Ectodermal cell (in vitro differentiated cells): ENCODE results near the gene SLC9B2.

Source experiments
- H3K27ac ChIP-seq: 2 replicates; pipeline ENCODE4 v1.7.0; 2013; ENCODE audit warnings: mild to moderate bottlenecking, low read depth, low read length; ENCODE audit not compliant: insufficient read depth, poor library complexity, severe bottlenecking
- H3K27me3 ChIP-seq: 2 replicates; pipeline ENCODE4 v1.7.0; 2013; ENCODE audit warnings: mild to moderate bottlenecking, low read length; ENCODE audit not compliant: insufficient read depth, control insufficient read depth, poor library complexity, severe bottlenecking
- H3K36me3 ChIP-seq: one replicate; pipeline ENCODE4 v1.7.0; 2013; ENCODE audit warnings: low read length; ENCODE audit not compliant: control insufficient read depth, insufficient read depth
- H3K4me1 ChIP-seq: one replicate; pipeline ENCODE4 v1.7.0; 2013; ENCODE audit warnings: low read length; ENCODE audit not compliant: control insufficient read depth, insufficient read depth
- H3K4me3 ChIP-seq: 2 replicates; pipeline ENCODE4 v1.7.0; 2013; ENCODE audit warnings: low read depth, low read length, control low read depth; ENCODE audit not compliant: insufficient read depth
- H3K9me3 ChIP-seq: 2 replicates; pipeline ENCODE4 v1.7.0; 2013; ENCODE audit warnings: mild to moderate bottlenecking, low read length, moderate library complexity; ENCODE audit not compliant: control insufficient read depth
- WGBS, 2 experiments: methylation state at CpG; one replicate each; pipeline ENCODE4 v1.1.7; 2013; ENCODE audit warnings: missing lambda C conversion rate in 2 of 2; 5-methylcytosine and 5-hydroxymethylcytosine counted together

Gene SLC9B2

DNA sequence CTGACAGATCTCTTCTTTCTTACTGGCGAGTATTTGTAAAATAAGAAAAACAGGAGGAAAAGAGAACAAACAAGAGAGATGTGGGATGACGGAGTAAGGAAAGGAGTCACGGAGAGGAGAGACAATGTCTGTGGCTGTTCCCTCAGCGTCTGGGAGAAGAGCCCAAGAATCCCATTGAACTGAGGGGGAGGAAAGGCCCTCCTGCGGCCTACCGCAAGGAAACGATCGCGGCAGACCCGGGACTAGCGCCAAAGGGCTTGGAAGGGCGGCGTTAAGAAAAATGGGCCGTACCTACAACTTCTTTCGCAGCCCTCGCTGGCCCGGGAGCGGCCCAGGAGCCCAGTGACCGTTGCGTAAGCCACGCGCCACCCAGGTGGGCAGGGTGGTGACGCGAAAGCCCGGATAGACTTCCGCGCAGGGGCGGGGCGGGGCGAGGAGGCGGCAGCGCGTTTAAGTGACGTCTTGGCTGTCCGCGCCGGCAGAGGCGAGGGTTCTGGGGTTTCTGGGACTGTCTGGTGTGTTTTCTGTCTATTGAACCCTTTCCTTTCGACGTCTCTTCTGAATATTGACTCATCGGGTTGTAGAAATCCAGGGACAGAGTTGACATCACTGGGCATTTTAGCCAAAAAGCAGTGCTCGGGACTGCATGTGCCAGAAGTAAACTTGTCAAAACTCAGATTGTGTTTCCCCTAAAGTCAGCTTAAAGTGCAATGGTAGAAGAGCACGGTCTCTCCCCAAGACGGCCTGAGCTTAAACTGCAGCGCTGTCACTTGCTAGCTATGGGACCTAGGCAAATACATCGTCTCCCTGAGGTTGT is 57.0 kb downstream of the SLC9B2 start, which contains the start of gene SLC9B1:
TSS of gene SLC9B1 (minus strand) at position 398 of the 817 bp plus-strand sequence. CDS start 27,994 bp downstream, outside the sequence.
- peak within 1 kb of the TSS; percentile 68 for H3K27ac ChIP-seq

GRCh38 chr4:103018391-103019307 is 57.9 kb downstream of the SLC9B2 start:
- Histone ChIP-seq H3K27ac (peak overlapping the region; percentile 68), H3K4me1 (peaks cover 4% of the 10 kb centered on the region)
- WGBS, 2 experiments = 81 to 82% methylated on average over 8 of the region's 8 CpGs

More for the DNA sequence above, 57.0 kb downstream of the SLC9B2 start, which contains the start of gene SLC9B1:
- Histone ChIP-seq H3K4me3 (peak within 1 kb of the TSS; percentile 40), H3K4me1 (peaks cover 4% of the 10 kb centered on the region), H3K9me3 (no peaks in the 10 kb centered on the region), H3K36me3 (no peaks in the 10 kb centered on the region), H3K27me3 (no peaks in the 10 kb centered on the region)
- WGBS, 2 experiments = 27 to 30% methylated on average over 46 of the region's 46 CpGs

GRCh38 chr4:103012551-103012950 is 64.0 kb downstream of the SLC9B2 start:
- H3K9me3 ChIP-seq = no peaks in the 10 kb centered on the region
- H3K27ac ChIP-seq = no peak overlapping the region
- H3K4me1 ChIP-seq = no peaks in the 10 kb centered on the region
- H3K27me3 ChIP-seq = no peaks in the 10 kb centered on the region
- H3K4me3 ChIP-seq = no peak overlapping the region
- no peaks in the 10 kb centered on the region for H3K36me3 ChIP-seq

More at GRCh38 chr4:103018391-103019307, 57.9 kb downstream of the SLC9B2 start:
- Histone ChIP-seq H3K36me3 (no peaks in the 10 kb centered on the region), H3K27me3 (no peaks in the 10 kb centered on the region), H3K4me3 (peak overlapping the region; percentile 40), H3K9me3 (no peaks in the 10 kb centered on the region)

DNA sequence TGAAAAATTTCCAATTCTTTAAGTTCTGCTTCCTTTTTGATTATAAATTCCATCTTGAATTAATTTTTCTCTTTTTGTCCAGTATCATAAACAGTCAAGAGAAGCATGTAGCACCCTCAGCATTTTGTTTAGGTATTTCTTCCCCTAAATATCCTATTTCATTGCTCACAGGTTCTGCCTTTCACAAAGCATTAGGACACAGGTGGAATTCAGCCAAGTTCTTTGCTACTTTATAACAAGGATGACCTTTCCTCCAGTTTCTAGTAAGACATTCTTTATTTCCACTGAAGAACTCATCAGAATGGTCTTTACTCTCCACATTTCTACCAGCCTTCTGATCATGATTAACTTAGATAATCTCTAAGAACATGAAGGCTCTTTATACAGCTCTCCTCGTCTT is 64.5 kb downstream of the SLC9B2 start:
- Histone ChIP-seq H3K4me1 (no peaks in the 10 kb centered on the region), H3K27ac (no peak overlapping the region), H3K9me3 (no peaks in the 10 kb centered on the region), H3K4me3 (no peak overlapping the region), H3K36me3 (no peaks in the 10 kb centered on the region), H3K27me3 (no peaks in the 10 kb centered on the region)
- WGBS, 2 experiments = 89 to 91% methylated on average over 1 of the region's 1 CpG

DNA sequence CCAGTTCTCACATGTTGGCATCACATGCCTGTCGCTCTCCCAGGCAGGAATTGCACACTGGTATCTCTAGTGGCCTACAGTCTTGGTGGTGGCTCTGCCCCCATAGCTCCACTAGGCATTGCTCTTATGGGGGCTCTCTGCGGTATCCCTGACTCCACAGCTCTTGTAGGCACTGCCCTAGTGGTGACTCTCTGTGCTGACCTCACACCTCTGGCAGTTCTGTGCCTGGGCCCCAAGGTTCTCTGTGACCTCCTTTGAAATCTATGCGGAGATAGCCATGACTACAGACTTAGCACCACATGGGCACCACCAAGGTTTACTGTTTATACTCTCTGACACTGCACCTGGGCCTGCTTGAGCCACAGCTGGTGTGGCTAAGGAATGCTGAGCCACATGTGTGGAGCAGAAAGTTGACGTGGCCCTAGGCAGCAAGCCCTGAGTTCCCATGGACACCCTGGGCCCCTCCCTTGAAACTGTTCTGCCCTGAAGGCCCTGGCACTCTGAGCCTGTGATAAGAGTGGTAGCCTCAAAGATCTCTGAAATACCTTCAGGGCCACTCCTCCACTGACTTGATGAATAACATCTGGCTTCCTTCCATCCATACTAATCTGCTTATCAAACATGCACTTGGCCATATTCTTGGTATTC is 65.1 kb downstream of the SLC9B2 start:
- Histone ChIP-seq H3K27ac (no peak overlapping the region), H3K27me3 (no peaks in the 10 kb centered on the region), H3K4me3 (no peak overlapping the region), H3K4me1 (no peaks in the 10 kb centered on the region), H3K9me3 (no peaks in the 10 kb centered on the region), H3K36me3 (no peaks in the 10 kb centered on the region)
- 90 to 94% methylated on average over 4 of the region's 4 CpGs for WGBS, 2 experiments

DNA sequence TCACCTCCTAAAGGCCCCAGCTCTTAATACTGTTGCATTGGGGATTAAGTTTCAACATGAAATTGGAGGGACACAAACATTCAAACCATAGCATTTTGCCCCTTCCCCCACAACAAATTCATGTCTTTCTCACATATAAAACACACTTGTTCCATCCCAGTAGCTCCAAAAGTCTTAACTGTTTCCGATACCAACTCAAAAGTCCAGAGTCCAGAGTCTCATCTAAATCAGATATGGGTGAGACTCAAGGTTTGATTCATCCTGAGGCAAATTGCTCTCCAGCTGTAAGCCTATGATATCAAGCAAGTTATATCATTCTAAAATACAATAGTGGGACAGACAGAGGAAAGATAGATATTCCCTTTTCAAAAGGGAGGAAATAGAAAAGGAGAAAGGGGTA is 65.8 kb downstream of the SLC9B2 start:
- no peaks in the 10 kb centered on the region for H3K27me3 ChIP-seq
- no peaks in the 10 kb centered on the region for H3K9me3 ChIP-seq
- H3K36me3 ChIP-seq = no peaks in the 10 kb centered on the region
- H3K27ac ChIP-seq = no peak overlapping the region
- 92 to 97% methylated on average over 1 of the region's 1 CpG for WGBS, 2 experiments
- no peak overlapping the region for H3K4me3 ChIP-seq
- H3K4me1 ChIP-seq = no peaks in the 10 kb centered on the region

GRCh38 chr4:103008875-103009729 is 67.5 kb downstream of the SLC9B2 start:
- Histone ChIP-seq H3K9me3 (no peaks in the 10 kb centered on the region), H3K27me3 (no peaks in the 10 kb centered on the region), H3K4me3 (no peak overlapping the region), H3K36me3 (no peaks in the 10 kb centered on the region), H3K4me1 (no peaks in the 10 kb centered on the region), H3K27ac (no peak overlapping the region)
- WGBS, 2 experiments = 73 to 76% methylated on average over 15 of the region's 15 CpGs

- WGBS, 2 experiments = 85 to 93% methylated on average over 2 of the region's 2 CpGs
- no peak overlapping the region for H3K27ac ChIP-seq
- no peaks in the 10 kb centered on the region for H3K9me3 ChIP-seq
- no peaks in the 10 kb centered on the region for H3K27me3 ChIP-seq
- H3K4me1 ChIP-seq = no peaks in the 10 kb centered on the region
- no peaks in the 10 kb centered on the region for H3K36me3 ChIP-seq
- H3K4me3 ChIP-seq = no peak overlapping the region
Observed at GRCh38 chr4:103002551-103002950, 74.0 kb downstream of the SLC9B2 start.

GRCh38 chr4:102994803-102995202 is 81.8 kb downstream of the SLC9B2 start:
- Histone ChIP-seq H3K27me3 (no peaks in the 10 kb centered on the region), H3K27ac (no peak overlapping the region), H3K9me3 (no peaks in the 10 kb centered on the region), H3K36me3 (no peaks in the 10 kb centered on the region), H3K4me3 (no peak overlapping the region), H3K4me1 (no peaks in the 10 kb centered on the region)
- WGBS, 2 experiments = 95 to 100% methylated on average over 1 of the region's 1 CpG
